Stimulated activated CD4-positive, alpha-beta T cell treated with anti-CD3 and anti-CD28 coated beads, Interleukin-2, amount 100 ng/mL, for 48 hours (primary cell): ENCODE measurements around the gene CCDC57.

Source experiments
- DNase-seq, 2 donors: peaks; one replicate each; pipeline ENCODE4 v3.0.0-alpha.2; 2020

CCDC57 gene

DNA sequence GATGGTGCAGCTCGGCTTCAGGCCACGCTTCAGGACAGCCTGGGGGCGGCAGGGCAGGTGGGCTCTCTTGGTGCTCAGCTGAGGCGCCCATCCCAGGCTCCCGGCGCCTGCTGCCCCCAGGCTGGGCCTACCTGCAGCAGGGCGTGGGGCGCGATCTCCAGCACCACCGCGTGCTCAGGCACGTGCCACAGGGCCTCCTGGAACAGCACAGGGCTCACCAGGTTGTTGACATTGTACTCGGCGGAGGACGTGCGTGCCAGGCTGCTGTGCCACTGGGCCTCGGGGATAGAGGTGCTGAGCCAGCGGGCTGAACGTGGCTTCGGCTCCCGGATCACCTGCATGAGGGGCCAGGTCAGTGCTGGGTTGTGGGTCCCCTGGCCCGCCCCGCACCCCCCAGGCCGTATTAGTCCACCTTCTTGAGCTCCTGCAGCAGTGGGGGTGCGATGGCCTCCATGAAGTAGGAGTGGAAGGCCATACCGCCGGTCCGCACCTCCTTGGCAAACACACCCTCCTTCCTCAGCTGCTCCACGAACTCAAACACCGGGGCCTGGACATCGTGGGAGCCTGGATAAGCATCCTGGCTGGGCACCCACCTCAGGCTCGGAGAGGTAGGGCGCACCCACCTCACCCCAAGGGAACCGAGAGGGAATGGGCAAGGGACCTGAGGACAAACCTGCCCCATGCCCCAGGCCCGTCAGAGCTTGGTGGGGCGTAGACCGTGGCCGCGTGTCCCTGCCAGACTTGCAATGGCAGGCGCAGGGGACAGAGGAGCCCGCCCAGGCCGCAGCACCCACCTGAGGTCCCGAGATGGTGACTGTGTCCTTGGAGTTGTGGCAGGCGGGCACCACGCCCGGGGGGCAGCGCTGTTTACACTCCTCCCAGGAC lies 123.6 kb downstream of the CCDC57 start:
- DNase-seq = no peak

DNA sequence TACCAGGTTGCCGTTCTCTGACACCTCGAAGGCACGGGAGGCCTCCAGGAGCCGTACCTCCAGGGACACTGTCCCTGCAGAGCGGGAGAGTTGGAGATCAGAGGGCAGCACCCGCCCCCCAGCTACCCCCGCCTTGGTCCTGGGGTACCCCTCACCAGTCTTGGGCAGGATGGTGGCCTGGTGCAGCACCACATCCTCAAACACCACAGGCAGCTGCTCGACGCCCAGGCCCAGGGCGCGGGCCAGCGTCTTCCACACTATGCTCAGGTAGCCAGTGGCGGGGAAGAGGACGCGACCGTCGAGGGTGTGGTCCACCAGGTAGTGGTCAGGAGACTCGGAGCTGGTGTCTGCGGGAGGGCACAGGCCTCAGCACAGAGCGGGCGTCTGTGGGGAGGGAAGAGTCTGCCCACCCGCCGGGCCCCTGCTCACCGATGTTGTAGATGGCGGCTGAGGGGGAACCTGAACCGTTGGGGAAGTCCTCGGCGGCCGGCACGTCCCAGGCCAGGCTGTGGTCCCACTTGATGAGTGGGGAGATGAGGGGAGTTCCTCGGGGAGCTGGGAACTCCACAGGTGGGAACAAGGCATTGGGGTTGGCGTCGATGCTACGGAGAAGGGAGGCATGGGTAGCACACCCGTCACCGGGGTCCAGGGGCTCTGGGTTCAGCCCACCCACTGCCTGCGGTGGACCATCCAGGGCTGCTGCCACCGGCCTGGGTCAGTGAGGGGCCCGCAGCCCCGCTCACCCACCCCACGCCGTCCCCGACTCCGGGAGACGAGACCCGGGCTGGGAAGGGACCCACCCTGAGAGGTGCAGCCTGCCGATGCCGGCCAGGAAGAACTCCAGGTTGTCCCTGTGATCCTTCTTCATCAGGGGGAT lies 124.4 kb downstream of the CCDC57 start:
- no peak for DNase-seq

DNA sequence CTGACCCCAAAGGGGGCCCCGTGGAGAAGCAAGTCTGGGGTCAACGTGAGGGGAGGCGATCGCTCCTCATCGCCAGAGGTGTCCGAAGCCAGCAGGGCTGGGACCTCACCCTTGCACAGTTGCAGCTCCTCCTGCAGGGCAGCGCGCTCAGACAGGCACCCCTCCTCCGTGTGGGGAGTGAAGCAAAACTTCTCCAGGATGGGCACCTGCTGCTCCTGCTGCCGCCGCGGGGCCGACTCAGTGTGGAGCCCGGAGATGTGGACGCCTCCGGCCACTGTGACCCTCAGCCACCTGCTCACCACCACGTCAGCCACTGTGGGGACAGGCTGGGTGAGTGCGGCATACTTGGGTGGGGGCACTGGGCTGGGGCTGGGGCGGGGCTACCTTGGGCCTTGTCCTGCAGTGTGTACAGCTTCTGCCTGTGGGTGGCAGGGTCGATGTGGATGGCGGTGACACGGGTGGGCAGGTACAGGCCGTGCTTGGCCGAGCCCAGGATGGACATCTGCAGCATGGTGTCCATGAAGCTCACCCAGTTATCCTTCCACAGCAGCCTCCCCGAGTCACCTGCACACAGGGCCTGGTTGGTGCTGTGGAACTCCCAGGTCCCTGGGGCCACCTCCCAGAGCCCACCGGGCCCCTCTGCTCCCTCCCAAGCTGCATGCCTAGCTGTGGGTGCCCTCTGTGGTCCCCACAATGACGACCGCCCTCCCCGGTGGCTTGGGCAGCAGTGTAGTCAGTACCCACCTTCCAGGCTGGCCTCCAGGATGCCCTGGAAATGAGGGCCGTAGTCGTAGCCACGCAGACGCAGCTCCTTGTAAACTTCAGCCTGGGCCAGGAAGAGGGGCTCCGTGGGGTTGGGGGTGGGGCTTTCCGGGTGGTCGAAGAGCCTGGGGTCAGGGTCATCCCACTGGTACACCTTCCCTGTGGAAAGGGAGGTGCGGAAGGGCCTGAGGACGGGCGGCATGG lies 125.4 kb downstream of the CCDC57 start:
- no peak for DNase-seq

DNA sequence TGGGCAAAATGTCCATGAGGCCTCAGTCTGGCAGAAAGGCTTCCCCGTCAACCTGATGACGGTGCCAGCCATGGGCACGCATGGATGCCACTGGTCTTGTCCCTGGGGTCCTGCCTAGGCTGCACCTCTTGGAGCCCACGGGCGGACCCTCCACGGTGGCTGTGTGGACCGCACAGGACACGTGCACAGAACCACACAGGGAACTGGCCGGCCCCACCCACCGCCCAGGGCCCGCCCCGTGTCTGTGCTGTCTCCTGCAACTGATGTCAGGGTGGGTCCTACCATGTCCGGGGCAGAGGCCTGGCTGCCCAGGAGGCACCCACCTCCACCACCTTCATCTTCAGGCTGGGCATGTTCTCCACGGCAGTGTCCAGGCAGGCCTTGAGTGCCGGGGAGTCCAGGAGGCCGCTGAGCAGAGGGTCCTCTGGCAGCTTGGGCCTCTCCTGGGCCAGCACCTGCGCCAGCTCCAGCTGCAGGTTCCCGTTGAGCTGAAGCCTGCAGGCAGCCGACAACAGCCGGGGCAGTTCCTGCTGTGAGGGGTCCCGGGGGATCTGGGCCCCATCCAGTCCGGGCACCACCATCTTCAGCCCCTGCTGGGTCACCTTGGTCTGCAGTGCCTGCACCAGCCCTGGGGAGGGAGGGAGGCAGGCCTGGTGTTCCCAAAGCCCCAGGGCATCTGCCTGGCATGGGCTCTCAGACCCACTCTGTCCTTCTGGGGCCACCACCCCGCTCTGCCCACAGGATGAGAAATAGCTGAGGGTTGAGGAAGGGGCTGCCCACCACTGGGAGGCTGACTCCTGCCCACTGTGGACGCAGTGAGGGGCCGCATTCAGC lies 126.5 kb downstream of the CCDC57 start:
- no peak for DNase-seq

DNA sequence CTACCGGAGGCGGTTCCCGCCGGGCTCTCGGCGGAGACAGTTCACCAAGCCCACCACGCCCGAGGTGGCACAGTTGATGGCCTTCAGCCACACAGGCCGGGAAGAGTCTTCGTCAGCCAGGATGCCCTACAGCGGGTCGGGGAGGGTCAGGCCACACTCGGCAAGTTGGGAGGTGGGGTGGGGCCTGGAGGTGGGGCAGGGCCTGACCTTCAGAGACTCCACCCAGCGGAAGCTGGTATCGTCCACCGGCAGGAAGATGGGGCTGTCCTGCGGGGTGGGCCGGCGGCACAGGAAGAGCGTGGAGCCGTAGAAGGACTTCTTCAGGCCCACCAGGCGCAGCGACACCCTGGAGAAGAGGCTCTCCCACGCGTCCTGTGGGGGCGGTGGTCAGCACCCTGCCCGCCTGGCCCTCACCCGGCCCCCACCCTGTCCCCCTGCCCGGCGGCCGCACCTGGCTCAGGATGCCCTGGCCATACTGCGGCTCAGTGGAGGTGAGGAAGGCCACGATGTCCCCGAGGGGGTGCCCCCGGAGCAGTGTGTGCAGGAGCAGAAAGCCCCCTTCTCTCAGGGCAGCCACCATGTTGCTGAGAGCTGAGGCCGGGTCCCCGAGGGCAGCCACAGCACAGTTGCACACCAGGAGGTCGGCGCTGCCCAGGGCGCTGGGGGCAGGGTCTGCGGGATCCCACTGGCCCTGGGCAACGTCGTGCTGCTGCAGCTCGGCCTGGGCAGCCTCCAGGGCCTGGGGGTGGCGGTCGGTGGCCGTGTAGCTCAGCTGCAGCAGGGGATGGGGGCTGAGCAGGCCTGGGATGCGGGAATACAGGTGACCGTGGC lies 127.4 kb downstream of the CCDC57 start:
- no peak for DNase-seq

DNA sequence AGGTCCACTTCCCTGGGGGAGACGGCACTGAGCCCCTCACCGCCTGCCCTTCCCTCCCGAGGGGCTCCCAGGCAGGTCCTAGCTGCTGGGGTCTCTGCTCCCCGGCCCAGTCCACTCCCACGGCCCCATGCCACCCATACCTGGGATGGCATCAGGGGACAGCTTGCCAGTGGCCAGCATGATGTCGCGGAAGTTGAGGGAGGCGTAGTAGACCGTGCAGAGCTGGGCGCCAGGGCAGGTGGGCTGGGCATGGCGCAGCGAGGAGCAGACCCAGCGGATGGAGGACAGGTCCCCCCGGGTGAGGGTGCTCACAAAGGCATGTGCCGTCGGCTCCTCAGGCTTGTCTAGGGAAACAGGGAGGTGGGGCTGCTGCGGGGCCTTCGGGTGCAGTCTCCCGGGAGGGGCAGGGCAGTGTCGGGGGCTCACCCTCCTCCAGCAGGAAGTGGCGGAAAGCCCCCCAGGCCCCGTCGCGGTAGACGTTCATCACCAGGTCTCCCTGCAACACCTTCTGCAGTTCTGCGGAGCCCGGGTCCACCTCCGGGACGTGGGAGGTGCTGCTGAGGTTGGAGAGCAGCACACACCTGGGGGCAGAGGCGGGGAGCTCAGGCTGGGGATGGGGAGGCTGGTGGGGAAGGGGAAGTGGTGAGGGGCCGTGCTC lies 128.1 kb downstream of the CCDC57 start:
- DNase-seq = no peak

DNA sequence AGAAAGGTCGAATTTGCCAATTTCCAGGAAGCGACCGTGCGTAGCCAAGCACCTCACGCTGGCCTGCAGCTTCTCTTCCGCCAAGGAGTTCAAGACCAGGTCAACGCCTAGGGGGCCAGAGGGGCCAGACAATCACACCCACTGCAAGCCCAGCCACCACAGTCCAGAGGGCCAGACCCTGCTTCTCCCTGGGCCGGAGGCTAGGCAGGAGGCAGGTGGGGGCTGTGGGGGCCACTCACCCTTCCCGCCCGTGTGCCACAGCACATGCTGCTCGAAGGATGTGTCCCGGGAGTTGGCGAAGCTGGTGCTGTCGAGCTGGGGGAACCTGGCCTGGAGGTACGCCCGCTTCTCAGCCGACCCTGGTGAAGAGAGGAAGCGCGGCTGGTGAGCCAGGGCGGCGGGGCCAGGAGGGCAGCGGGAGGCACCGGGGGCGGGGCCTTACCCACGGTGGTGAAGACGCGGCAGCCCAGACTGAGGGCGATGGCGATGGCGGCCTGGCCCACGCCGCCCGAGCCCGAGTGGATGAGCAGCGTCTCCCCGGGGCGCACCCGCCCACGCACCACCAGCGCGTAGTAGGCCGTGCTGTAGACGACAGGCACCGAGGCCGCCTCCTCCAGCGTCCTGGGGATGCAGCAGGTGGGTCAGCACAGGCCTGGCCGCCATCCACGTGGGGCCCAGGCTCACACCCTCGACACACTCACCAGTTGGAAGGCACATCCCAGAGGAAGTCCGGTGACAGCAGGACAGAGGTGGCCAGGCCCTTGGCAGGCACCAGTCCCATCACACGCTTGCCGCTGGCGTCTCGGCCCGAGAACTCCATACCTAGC lies 128.9 kb downstream of the CCDC57 start:
- no peak for DNase-seq

DNA sequence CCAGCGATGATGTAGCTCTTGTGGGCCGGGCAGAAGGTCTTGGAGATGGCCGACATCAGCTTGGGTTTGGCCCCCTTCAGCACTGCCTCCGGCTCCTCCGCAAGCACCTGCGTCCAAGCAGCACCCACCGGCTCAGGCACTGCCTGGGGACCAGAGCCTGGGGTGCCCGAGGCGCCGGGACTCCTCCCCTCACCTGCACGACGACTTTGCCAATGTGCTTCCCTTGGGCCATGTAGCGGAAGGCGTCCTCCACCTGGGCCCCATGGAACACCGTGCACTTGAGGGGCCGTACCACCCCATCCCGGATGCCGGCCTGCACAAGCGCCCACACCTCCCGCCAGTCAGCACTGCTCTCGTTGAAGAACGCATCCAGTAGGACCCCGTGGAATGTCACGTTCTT lies 129.6 kb downstream of the CCDC57 start:
- DNase-seq = no peak

DNA sequence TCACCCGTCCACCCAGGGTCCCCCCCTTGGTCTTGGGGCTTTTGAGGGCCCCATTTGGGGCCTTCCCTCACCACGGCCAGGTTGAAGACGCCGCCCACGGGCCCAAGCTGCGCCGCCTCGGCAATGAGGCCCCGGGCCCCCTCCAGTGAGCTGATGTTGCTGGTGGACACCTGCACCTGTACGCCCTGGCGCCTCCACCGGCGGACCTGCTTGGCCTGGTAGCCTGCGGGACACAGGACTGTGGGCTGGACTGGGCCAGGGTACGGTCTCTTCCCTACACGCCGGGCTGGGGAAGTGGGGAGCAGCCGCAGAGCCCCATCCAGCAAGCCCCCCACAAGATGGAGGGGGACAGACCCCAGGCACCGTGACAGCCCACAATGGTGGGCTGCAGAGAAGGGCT lies 130.2 kb downstream of the CCDC57 start:
- DNase-seq = no peak

DNA sequence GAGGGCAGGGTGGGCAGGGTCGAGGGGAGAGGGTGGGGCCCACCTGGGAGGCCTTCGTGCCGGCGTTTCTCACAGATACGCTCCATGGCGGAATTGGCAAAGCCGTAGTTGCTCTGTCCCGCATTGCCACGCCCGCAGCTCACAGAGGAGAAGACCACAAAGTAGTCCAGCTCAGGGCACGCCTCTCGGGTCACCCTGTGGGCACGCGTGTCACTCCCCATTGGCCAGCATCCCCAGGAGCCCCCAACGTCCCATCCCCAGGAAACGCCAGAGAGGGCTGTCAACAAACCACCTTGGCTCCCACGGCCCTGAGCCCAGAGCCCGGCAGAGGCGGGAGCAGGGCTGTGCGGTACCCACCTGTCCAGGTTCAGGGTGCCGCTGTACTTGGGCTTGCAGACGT lies 130.7 kb downstream of the CCDC57 start:
- no peak for DNase-seq

DNA sequence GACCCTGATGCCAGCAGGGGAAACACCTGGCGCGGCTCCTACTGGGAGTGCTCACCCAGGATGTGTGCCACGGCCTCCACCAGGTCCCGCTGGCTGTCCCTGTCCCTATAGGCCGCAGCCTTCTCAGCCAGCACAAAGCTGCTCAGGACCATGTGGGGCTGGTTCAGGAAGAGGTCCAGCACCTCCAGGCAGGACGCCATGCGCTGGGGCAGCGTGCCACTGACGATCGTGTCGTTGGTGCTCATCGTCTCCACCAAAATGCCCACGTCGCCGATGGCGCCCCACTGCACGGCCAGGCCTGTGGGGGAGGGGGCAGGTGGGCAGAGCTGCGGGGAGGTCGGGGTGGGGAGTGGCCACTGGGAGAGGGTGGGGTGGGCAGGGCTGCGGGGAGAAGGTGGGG lies 131.1 kb downstream of the CCDC57 start:
- no peak for DNase-seq

DNA sequence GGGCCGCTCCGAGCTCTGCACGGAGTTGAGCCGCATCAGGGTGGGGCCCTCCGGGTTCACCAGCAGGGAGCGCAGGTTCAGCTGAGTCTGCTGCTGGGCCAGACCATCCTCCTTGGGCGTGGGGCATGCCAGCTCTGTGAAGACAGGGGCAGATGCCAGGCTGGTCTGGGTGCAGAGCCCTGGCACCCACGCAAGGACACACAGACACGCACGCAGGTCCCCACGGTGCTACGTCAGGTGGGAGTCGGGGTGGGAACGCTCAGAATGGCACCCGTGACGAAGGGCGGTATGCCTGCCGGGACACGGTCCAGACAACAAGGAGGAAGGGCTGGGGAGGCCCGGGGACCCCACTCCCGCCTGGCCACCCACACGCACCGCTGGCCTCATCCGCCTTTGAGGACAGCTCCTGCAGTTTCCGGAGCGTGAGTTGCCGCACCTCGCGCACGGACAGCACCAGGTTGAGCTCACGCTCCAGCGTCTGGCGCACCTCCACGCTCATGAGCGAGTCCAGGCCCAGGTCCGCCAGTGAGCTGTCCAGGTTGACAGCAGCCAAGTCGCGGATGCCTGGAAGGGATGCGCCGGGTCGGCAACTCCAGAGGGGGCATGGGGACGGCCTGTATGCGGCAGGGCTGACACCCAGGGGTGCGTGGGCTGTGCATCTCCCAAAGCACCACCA lies 131.7 kb downstream of the CCDC57 start:
- DNase-seq = no peak

DNA sequence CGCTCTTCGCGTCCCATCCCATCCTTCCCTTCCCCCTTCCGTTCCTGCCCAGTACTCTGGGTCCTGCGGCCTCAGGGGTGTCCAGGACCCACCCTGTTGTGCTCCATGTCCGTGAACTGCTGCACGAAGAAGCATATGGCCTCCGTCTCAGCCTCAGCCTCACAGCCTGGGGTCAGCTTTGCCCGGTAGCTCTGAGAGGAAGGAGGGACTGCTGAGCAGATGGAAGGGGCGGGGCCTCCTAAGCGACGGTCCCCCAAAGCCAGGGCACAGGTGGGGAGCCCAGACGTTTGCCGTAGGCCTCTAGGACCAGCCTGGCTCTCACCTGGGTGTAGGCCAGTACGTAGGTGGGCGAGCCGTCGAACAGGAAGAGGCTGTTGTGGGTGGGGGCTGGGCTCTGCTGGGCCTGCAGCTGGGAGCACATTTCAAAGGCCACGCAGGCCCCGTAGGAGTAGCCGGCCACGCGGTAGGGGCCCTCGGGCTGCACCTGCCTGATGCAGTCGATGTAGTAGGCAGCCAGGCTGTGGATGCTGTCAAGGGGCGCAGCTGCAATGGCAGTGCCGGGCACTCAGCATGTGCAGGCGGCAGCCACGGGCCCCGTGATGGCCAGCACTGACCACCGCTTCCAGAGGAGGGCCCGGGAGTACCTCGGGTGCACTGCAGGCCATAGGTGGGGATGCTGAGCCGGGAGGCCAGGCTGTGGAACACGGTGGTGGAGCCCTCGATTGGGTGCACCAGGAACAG lies 132.4 kb downstream of the CCDC57 start:
- DNase-seq = no peak

DNA sequence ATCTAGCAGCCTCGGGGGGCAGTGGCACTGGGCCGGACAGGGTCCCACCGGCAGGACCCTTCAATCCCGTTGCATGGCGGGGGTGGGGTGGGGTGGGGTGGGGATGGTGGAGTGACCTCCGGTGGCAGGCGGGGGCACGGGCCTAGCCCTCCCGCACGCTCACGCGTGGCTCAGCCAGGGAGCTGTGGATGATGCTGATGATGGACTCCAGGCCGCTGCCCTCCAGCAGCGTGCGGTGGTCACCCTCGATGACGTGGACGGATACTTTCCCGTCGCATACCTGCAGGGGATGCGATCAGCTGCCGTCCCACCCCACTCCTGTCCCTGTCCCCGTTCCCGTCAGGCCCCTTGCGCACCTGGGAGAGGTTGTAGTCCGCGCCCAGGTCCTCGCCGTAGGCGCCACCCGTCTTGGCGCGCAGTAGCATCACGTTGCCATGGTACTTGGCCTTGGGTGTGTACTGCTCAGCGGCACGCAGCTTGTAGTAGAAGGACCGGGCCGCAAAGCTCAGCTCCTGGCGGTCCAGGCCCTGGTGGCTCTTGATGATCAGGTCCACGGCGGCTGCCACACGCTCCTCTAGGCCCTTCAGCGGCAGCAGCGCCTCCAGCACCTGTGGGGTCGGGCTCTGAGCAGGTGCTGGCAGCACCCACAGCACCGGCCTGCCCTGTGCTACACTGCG lies 133.5 kb downstream of the CCDC57 start:
- DNase-seq = no peak

DNA sequence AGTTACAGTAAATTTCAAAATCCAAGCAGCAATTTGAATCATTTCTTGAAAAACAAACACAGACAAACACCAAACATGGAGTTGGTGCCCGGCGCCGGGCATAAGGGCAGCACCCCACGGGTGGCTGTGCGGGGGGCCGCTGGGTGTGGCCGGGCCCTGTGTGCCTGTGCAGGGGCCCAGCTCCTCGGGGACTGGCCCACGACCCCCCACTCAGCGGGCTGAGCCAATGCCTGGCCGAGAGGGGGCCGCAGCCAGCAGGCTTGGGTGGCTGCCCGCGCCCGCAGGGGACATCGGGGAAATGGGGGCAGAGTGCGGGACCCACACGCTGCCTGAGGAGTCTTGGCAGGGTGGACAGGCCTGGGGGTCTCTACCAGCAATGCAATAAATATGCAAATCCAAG lies 134.2 kb downstream of the CCDC57 start:
- DNase-seq = no peak

DNA sequence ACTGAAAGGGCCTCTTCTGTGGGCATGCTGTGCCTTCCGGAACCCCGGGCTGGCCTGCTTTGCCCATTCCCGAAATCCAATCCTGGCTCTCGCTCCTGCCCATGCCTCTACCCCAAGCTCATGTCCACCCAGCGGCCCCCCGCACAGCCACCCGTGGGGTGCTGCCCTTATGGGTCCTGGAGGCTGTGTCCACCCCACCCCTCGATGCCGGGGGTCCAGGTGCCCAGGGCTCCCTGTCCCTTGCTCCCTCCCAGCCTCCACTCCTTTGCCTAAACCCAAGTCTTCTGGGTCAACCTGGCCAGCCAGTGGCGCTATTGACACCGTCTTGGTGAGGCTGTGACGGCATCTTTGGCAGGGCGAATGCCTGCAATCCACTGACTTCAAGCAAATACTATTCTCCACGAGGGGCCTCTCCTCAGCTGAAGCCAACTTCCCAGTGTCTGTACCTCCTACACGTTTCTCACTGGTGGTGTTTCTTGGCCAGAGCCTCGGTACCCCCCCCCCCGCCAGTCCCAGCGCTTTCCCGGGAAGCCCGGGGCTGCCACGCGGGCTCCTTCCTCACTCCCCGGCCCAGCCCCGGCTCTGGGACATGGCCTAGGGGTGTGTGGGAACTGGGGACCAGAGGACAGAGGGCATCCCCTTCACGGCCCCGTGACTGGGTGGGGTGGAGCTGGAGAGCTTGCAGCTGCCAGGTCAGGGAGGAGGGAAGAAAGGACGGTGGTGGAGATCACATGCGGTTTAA lies 134.9 kb downstream of the CCDC57 start:
- DNase-seq = no peak
